Measurements from ENCODE around the gene AMIGO3.

The AMIGO3 gene

GRCh38 chr3:49712631-49713317 lies 6.7 kb downstream of the AMIGO3 start:
- H3K27ac ChIP-seq (ENCODE audit: low read length): no peak overlapping the region
- H3K4me2 ChIP-seq (ENCODE audit: low read length): no peak overlapping the region
- no peaks in the 10 kb centered on the region for H3K27me3 ChIP-seq (ENCODE audit: low read depth, low read length)
- no peaks in the 10 kb centered on the region for H3K9me3 ChIP-seq (ENCODE audit: insufficient read depth, low read length)
- H3K9ac ChIP-seq (ENCODE audit: low read length): no peak overlapping the region
- H3K79me2 ChIP-seq (ENCODE audit: low read length): no peaks in the 10 kb centered on the region
- H4K20me1 ChIP-seq (ENCODE audit: insufficient read depth, low read length): no peaks in the 10 kb centered on the region
- H2AFZ ChIP-seq (ENCODE audit: low read depth, low read length): no peak overlapping the region
- H3K4me1 ChIP-seq (ENCODE audit: low read length): no peaks in the 10 kb centered on the region
- no peak overlapping the region for H3K4me3 ChIP-seq (ENCODE audit: low read length)
- no peak for TF ChIP-seq EZH2phosphoT487 (IDR thresholded peaks at IDR 0.05; ENCODE audit: low read depth)
- TF ChIP-seq, protein P1, sequence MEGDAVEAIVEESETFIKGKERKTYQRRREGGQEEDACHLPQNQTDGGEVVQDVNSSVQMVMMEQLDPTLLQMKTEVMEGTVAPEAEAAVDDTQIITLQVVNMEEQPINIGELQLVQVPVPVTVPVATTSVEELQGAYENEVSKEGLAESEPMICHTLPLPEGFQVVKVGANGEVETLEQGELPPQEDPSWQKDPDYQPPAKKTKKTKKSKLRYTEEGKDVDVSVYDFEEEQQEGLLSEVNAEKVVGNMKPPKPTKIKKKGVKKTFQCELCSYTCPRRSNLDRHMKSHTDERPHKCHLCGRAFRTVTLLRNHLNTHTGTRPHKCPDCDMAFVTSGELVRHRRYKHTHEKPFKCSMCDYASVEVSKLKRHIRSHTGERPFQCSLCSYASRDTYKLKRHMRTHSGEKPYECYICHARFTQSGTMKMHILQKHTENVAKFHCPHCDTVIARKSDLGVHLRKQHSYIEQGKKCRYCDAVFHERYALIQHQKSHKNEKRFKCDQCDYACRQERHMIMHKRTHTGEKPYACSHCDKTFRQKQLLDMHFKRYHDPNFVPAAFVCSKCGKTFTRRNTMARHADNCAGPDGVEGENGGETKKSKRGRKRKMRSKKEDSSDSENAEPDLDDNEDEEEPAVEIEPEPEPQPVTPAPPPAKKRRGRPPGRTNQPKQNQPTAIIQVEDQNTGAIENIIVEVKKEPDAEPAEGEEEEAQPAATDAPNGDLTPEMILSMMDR (IDR thresholded peaks at IDR 0.05; ENCODE audit: low read depth, low read length): no peak
- H3K36me3 ChIP-seq (replicated peaks; ENCODE audit: low read depth, low read length): peaks cover 13% of the 10 kb centered on the region

- Histone ChIP-seq H3K4me2 (ENCODE audit: low read length) (no peak overlapping the region), H3K9ac (ENCODE audit: low read length) (no peak overlapping the region), H3K27ac (ENCODE audit: low read length) (no peak overlapping the region), H3K79me2 (ENCODE audit: low read length) (no peaks in the 10 kb centered on the region), H3K27me3 (ENCODE audit: low read depth, low read length) (no peaks in the 10 kb centered on the region), H2AFZ (ENCODE audit: low read depth, low read length) (no peak overlapping the region), H3K9me3 (ENCODE audit: insufficient read depth, low read length) (no peaks in the 10 kb centered on the region), H3K4me1 (ENCODE audit: low read length) (no peaks in the 10 kb centered on the region), H3K36me3 (replicated peaks; ENCODE audit: low read depth, low read length) (peaks cover 12% of the 10 kb centered on the region), H4K20me1 (ENCODE audit: insufficient read depth, low read length) (no peaks in the 10 kb centered on the region), H3K4me3 (ENCODE audit: low read length) (no peak overlapping the region)
- TF ChIP-seq, protein P1 (IDR thresholded peaks at IDR 0.05; ENCODE audit: low read depth, low read length): no peak
- no peak for TF ChIP-seq EZH2phosphoT487 (IDR thresholded peaks at IDR 0.05; ENCODE audit: low read depth)
Observed at GRCh38 chr3:49712166-49712565, 7.3 kb downstream of the AMIGO3 start.

DNA sequence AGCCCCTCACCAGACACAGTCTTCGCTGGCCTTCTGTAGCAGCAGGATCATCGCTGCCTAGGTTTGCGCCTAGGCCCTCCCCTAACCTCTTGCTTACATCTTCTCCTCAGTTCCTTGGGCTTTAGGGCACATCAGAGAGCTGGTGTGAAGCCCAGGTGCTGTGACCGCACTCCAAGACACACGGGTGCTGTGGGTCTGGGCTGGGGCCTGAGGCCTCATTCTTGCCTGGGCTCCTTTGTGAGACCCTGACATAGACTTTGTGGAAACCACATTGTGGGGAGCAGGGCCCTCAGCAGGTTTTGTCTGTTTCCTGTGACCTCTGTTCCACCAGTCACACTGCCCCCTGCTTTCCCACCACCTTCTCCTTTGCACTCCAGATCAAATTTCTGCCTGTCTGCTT lies 8.0 kb downstream of the AMIGO3 start:
- Histone ChIP-seq H3K27ac (ENCODE audit: low read length) (no peak overlapping the region), H4K20me1 (ENCODE audit: insufficient read depth, low read length) (no peaks in the 10 kb centered on the region), H3K27me3 (ENCODE audit: low read depth, low read length) (no peaks in the 10 kb centered on the region), H3K4me2 (ENCODE audit: low read length) (no peak overlapping the region), H3K36me3 (replicated peaks; ENCODE audit: low read depth, low read length) (peaks cover 6% of the 10 kb centered on the region), H2AFZ (ENCODE audit: low read depth, low read length) (no peak overlapping the region), H3K79me2 (ENCODE audit: low read length) (no peaks in the 10 kb centered on the region), H3K4me1 (ENCODE audit: low read length) (no peaks in the 10 kb centered on the region), H3K9ac (ENCODE audit: low read length) (no peak overlapping the region), H3K4me3 (ENCODE audit: low read length) (no peak overlapping the region), H3K9me3 (ENCODE audit: insufficient read depth, low read length) (no peaks in the 10 kb centered on the region)
- no peak for TF ChIP-seq EZH2phosphoT487 (IDR thresholded peaks at IDR 0.05; ENCODE audit: low read depth)
- TF ChIP-seq, protein P1 (IDR thresholded peaks at IDR 0.05; ENCODE audit: low read depth, low read length): no peak

DNA sequence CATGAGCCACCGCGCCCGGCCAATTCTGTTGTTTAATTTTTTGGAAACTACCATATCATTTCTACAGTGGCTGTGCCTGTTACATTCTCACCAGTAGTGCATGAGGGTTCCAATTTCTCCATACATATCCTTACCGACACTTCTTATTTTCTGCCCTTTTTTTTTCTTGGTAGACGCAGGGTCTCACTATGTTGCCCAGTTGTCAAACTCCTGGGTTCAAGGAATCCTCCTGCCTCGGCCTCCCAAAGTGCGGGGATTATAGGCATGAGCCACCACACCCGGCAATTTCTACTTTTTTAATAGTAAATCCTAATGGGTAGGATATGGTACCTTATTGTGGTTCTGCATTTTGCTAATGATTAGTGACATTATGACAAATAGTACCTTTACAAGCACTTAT lies 9.6 kb downstream of the AMIGO3 start:
- Histone ChIP-seq H3K79me2 (ENCODE audit: low read length) (no peaks in the 10 kb centered on the region), H3K4me2 (ENCODE audit: low read length) (no peak overlapping the region), H3K9ac (ENCODE audit: low read length) (no peak overlapping the region), H3K27me3 (ENCODE audit: low read depth, low read length) (no peaks in the 10 kb centered on the region), H3K4me1 (ENCODE audit: low read length) (no peaks in the 10 kb centered on the region), H4K20me1 (ENCODE audit: insufficient read depth, low read length) (no peaks in the 10 kb centered on the region), H2AFZ (ENCODE audit: low read depth, low read length) (no peak overlapping the region), H3K36me3 (replicated peaks; ENCODE audit: low read depth, low read length) (peaks cover 8% of the 10 kb centered on the region), H3K9me3 (ENCODE audit: insufficient read depth, low read length) (no peaks in the 10 kb centered on the region), H3K4me3 (ENCODE audit: low read length) (no peak overlapping the region), H3K27ac (ENCODE audit: low read length) (no peak overlapping the region)
- TF ChIP-seq, protein P1 (IDR thresholded peaks at IDR 0.05; ENCODE audit: low read depth, low read length): no peak
- TF ChIP-seq EZH2phosphoT487 (IDR thresholded peaks at IDR 0.05; ENCODE audit: low read depth): no peak
